Kidney tubule cell (primary cell): ENCODE measurements around the gene TLR2.

Experiments used
- DNase-seq: peaks from one replicate; pipeline ENCODE4 v3.0.0-alpha.2; 2018; ENCODE audit warnings: low spot score

The TLR2 gene

GRCh38 chr4:153684182-153684970, at the start of gene TLR2:
TSS of gene TLR2 (plus strand) at chr4:153684280. CDS start at chr4:153702908, 18,628 bp downstream.
- DNase-seq, result peak; percentile 67

GRCh38 chr4:153634738-153635353, 49.2 kb upstream of the TLR2 start:
- DNase-seq, result peak; percentile 43

DNA sequence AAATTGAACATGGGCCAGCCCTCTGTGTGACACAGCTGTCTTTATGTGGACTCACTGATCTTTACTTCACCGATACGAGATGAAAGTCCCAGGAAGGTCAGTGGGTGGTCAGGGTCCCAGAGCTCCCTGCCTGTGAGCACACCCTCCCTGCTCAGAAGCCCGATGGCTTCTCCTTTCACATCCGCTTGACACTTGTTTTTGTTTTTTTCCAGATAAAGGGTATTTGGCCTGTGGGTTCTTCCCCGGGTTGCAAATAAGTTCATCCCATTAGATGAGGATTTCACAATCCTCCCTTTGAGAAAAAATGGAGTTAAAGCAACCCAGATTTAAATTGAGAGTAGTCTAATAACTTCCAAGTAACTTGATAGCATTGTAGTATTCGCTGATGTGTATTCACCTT, 48.2 kb upstream of the TLR2 start:
- no peak for DNase-seq

GRCh38 chr4:153637201-153637600, 46.9 kb upstream of the TLR2 start:
- DNase-seq, result no peak

DNA sequence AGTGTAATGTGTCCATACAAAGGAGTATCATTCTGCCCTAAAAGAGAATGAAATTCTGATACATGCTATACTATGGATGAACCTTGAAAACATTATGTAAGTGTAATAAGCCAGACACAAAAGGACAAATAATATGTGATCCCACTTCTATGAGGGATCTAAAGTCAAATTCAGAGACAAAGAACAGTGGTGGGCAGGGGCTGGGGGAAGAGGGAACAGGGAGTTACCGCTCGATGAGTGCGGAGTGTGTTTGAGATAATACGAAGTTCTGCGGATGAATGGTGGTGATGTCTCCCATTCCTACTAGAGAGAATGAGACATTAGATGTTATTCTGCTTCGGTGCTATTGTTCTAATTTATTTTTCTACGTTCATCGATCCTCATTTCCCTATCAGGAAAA, 46.1 kb upstream of the TLR2 start:
- DNase-seq, result no peak

- no peak for DNase-seq
These were observed 45.1 kb upstream of the TLR2 start for GRCh38 chr4:153638999-153639398.

- peak; percentile 24 for DNase-seq
These were observed 44.0 kb upstream of the TLR2 start for GRCh38 chr4:153639833-153640802.

GRCh38 chr4:153641532-153641931, 42.5 kb upstream of the TLR2 start:
- DNase-seq, result no peak

DNA sequence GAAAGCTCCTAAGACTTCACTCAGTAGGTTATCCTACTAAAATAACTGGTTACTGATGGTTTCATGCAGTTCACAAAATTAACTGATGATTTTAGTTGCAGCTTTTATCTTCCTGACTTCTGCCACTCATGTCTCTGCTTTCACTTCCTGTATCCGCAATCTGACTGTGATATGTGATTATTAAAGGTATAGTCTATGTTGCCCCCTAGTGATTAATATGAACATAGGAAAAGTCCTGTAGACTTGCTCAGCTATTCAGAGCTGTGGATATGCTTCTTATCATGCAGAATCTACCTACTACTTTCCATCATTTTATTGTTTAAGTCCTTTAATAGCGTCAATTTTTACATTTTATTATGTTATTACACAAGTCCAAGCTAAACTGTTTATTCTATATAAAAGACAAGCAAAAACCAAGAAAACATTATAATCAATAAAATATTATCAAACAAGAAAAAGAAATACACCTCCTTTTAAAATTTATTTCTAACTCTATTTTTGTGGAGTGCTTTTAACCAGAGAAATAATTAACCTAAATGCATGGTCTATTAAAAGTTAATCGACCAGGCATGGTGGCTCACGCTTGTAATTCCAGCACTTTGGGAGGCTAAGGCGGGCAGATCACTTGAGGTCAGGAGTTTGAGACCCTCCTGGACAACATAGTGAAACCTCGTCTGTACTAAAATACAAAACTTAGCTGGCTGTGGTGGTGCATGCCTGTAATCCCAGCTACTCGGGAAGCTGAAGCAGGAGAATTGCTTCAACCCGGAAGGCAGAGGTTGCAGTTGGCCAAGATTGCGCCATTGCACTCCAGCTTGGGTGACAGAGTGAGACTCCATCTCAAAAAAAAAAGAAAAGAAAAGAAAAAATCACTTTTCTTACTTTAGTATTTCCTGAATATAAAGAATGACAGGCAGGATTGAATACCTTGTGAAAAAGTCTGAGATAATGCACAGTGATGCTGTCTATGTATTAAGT, 40.4 kb upstream of the TLR2 start:
- DNase-seq, result peak; percentile 74

DNA sequence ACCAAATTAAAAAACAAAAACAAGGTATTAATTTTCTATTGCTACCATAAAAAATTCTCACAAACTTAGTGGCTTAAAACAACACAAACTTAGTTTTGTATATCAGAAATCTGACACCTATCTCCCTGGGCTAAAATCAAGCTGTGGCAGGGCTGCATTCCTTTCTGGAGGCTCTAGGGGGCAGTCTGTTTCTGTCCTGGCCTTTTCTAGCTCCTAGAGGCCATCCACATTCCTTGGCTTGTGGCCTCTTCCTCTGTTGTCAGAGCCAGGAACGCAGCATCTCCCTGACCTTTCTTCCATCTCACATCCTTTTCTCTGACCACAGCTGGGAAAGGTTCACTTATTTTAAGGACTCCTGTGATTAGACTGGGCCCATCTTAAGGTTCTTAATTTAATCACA, 38.9 kb upstream of the TLR2 start:
- DNase-seq, result no peak

DNA sequence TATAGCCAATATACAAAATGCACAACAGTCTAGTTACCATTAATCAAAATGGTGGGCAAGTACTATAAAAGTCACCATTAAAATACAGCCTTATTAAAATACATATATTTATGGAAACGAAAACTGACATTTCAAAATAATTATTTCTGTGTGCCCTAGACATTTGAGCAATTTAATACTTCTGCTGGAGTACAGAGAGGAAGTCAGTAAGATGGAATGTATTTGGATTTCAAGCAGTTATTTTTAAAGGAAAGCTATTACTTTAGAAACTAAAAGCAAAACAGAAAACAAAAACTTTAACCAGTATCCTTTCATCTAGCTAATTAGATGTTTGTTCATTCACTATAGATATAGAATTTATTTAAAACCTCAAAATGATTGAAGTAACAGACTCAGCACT, 37.8 kb upstream of the TLR2 start:
- DNase-seq, result no peak

- DNase-seq, result no peak
These were observed 37.1 kb upstream of the TLR2 start for GRCh38 chr4:153646978-153647377.

GRCh38 chr4:153647975-153648374, 36.1 kb upstream of the TLR2 start:
- DNase-seq, result no peak

- peak; percentile 31 for DNase-seq
These were observed 34.5 kb upstream of the TLR2 start for GRCh38 chr4:153649572-153649991.

GRCh38 chr4:153651116-153651515, 33.0 kb upstream of the TLR2 start:
- peak; percentile 18 for DNase-seq

GRCh38 chr4:153651587-153651986, 32.5 kb upstream of the TLR2 start:
- peak; percentile 47 for DNase-seq

GRCh38 chr4:153652051-153652784, 31.9 kb upstream of the TLR2 start:
- DNase-seq, result peak; percentile 76

- no peak for DNase-seq
These were observed 29.0 kb upstream of the TLR2 start for GRCh38 chr4:153655002-153655541.

DNA sequence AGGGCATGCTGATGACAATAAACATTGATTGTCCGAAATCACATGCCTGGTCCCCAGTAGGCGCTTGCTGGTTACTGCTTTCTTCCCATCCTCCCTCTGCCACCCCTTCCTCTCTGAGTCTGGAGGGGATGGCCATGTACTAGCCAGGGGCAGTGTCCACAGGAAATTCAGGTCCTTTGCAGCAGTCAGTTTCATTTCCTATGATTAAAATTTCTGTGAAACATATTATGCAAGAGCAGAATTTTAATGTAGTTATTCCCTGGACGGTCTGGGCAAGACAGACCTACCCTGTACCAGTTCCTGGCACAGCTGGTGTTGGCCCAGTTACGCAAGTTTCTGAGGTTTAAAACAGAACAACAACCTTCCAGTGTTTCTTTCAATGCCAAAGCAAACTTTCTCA, 28.2 kb upstream of the TLR2 start:
- no peak for DNase-seq

DNA sequence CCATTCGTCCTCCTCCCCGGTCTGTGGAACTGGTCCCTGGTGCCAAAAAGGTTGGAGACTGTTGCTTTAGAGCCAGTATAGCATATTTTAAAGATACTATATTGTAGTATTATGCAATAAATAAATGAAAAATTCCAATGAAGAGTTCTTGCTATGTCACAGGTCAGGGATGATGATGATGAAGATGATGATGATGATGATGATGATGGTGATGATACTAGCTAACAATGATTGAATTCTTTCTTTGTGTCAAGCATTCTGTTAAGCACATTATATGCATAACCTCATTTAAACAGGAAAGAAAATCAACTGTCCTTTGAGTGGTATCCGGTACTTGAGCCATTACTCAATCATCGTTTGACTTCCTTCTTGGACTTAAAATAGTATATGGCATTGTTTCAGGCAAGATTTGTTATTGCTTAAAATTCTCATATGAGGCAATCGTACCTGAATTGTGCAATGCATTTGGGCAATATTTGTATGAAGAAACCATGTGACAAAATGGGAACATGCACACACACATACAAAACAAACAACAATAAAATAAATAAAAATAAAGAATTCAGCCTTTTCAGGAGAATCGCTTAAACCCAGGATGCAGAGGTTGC, 22.8 kb upstream of the TLR2 start:
- DNase-seq, result no peak
